AG04449 (cell line): ENCODE results near the gene PPP3R1.

ENCODE experiments used
- CTCF ChIA-PET: fragments of 350-600 bp; formaldehyde crosslinking; extraction: SDS; loops from one replicate; lab custom pipeline; 2021; ENCODE audit warnings: antibody characterized with exemption; lab: Yijun Ruan, JAX
- POLR2A ChIA-PET: fragments of 400-600, 350-600 bp; formaldehyde crosslinking; extraction: SDS; loops from one replicate; lab custom pipeline; 2020; ENCODE audit warnings: antibody characterized with exemption, inconsistent platforms; lab: Yijun Ruan, JAX
- DNase-seq: peaks from one replicate; pipeline ENCODE4 v3.0.0-alpha.2; 2010; ENCODE audit warnings: low read depth, low spot score
- H3K4me3 ChIP-seq: 2 replicates; pipeline ENCODE4 v1.5.1; 2011; ENCODE audit warnings: low read depth, mild to moderate bottlenecking, control low read depth, low read length
- CTCF ChIP-seq: IDR thresholded peaks from one replicate; pipeline ENCODE4 v1.5.1; 2011; ENCODE audit warnings: mild to moderate bottlenecking, moderate library complexity, low read length, control low read depth, inconsistent platforms; ENCODE audit not compliant: insufficient read depth; ENCODE audit errors: missing control alignments

PPP3R1 gene

DNA sequence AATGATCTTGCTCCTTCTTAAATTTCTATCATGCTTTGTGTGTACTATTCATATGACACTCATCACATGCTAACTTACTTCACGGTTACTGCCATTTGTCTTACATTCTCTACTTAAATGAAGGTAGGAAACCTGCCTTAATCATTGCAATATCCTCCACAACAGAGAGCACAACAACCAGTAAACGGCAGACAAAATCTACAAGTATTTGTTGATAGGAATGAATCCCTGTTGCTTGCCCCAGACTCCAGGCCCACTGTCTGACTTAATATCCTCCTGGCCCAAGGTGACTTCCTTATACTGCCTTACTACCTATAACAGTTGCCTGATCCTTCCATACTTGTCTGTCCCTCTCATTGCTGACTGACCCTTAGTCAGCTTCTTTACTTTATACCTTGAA is 3.5 kb downstream of the PPP3R1 start:
- ChIA-PET CTCF (interaction anchor here (3.2 to 5.5 kb wide), 2 partner anchors 34 to 53 kb away, joined by 11 to 50 read pairs; no protein-coding TSS in a partner anchor), POLR2A (no interaction called here)
- H3K4me3 ChIP-seq: no peak overlapping the region
- TF ChIP-seq CTCF: no peak
- DNase-seq: no peak

DNA sequence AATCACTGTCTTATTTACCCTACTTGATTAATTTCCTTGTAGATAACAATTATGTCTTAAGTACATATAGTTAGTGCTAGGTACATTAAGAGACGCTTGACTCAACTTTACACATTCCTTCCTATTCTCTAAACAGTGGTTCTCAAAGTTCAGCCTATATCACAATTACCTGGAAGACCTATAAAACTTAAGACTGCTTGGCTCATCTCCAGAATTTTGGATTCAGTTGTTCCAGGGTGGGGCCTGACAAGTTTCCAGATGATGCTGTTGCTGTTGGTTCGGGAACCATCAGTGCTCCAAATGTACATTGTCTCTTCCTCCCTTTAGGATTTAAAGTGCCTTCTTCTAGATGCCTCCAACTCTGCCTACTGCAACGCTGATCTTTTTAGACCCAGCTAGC is 4.0 kb downstream of the PPP3R1 start:
- no peak for DNase-seq
- ChIA-PET CTCF (interaction anchor here (3.2 to 5.5 kb wide), 2 partner anchors 34 to 52 kb away, joined by 11 to 50 read pairs; no protein-coding TSS in a partner anchor), POLR2A (no interaction called here)
- TF ChIP-seq CTCF: no peak
- no peak overlapping the region for H3K4me3 ChIP-seq

GRCh38 chr2:68246396-68246795 is 5.9 kb downstream of the PPP3R1 start:
- CTCF ChIA-PET: interaction anchor here (3.8 to 6.4 kb wide), 2 partner anchors 50 to 123 kb away, joined by 29 to 82 read pairs; no protein-coding TSS in a partner anchor
- no peak overlapping the region for H3K4me3 ChIP-seq
- TF ChIP-seq CTCF: no peak
- no peak for DNase-seq
- POLR2A ChIA-PET: interaction anchor here (1.0 kb wide), 1 partner anchor 10 kb away, joined by 3 read pairs; no protein-coding TSS in a partner anchor

DNA sequence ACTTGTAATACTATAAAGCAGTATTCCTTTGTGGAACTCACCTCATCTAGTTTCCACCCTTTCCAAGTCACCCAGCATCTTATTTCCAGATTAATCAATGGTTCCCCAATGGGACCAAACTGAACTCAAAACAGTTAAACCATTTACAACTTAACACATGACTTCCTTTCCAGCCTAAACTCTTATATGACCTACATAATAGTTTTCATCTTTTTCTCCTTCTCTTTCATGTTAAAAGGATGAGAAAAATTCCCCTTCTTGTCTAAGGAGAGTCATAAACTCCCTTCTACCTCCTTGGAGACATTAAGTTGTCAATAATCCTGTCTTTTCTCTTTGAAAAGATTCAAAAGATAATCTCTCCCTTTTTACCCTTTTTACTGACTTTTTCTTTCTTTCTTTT is 6.7 kb downstream of the PPP3R1 start:
- ChIA-PET POLR2A (interaction anchor here (1.0 kb wide), 1 partner anchor 9 kb away, joined by 3 read pairs; no protein-coding TSS in a partner anchor), CTCF (interaction anchor here (1.0 to 6.4 kb wide), 5 partner anchors 27 to 122 kb away, joined by 3 to 82 read pairs (median 4); no protein-coding TSS in a partner anchor)
- no peak for DNase-seq
- no peak overlapping the region for H3K4me3 ChIP-seq
- no peak for TF ChIP-seq CTCF

GRCh38 chr2:68245066-68245465 is 7.3 kb downstream of the PPP3R1 start:
- ChIA-PET CTCF (interaction anchor here (1.0 to 6.4 kb wide), 11 partner anchors 11 to 129 kb away, joined by 3 to 82 read pairs (median 3); no protein-coding TSS in a partner anchor), POLR2A (no interaction called here)
- H3K4me3 ChIP-seq: no peak overlapping the region
- DNase-seq: no peak
- TF ChIP-seq CTCF: no peak

- no peak for TF ChIP-seq CTCF
- DNase-seq: no peak
- CTCF ChIA-PET: interaction anchor here (0.6 to 6.4 kb wide), 14 partner anchors 10 to 190 kb away, joined by 3 to 82 read pairs (median 3); no protein-coding TSS in a partner anchor
- POLR2A ChIA-PET: no interaction called here
- H3K4me3 ChIP-seq: no peak overlapping the region
These were observed 7.9 kb downstream of the PPP3R1 start for GRCh38 chr2:68244456-68244855.
